Endothelial cell of umbilical vein (primary cell): ENCODE data around the gene UNC5B.

Experiments used
- CTCF ChIP-seq, 2 donors: IDR thresholded peaks; 1 replicate in 1 of 2; 2 replicates in 1 of 2; pipeline ENCODE4 v1.5.1; 2011; ENCODE audit warnings: low read length in 2 of 2, mild to moderate bottlenecking in 2 of 2, moderate library complexity in 2 of 2, control low read depth in 1 of 2, inconsistent platforms in 1 of 2, low read depth in 1 of 2; ENCODE audit not compliant: insufficient read depth in 1 of 2; ENCODE audit errors: extremely low read depth in 1 of 2
- EZH2 ChIP-seq: IDR thresholded peaks from 2 replicates; pipeline ENCODE4 v1.6.1; 2012; ENCODE audit warnings: borderline replicate concordance, low read depth, mild to moderate bottlenecking, moderate library complexity, low read length, inconsistent platforms; ENCODE audit not compliant: severe bottlenecking
- JUN ChIP-seq: IDR thresholded peaks from 2 replicates; pipeline ENCODE4 v1.6.1; 2011; ENCODE audit warnings: borderline replicate concordance, low read depth; ENCODE audit not compliant: insufficient read length, insufficient read depth
- MYC ChIP-seq: IDR thresholded peaks from one replicate; pipeline ENCODE4 v1.6.1; 2011; ENCODE audit warnings: mild to moderate bottlenecking, low read depth, low read length
- POLR2A ChIP-seq: IDR thresholded peaks from 2 replicates; pipeline ENCODE4 v1.6.1; 2012; ENCODE audit warnings: low read depth, mild to moderate bottlenecking, control low read depth, low read length
- POLR2AphosphoS5 ChIP-seq: IDR thresholded peaks from 2 replicates; pipeline ENCODE4 v1.6.1; 2012; ENCODE audit warnings: low read depth, mild to moderate bottlenecking, control low read depth, low read length, moderate library complexity; ENCODE audit not compliant: insufficient read depth

DNA sequence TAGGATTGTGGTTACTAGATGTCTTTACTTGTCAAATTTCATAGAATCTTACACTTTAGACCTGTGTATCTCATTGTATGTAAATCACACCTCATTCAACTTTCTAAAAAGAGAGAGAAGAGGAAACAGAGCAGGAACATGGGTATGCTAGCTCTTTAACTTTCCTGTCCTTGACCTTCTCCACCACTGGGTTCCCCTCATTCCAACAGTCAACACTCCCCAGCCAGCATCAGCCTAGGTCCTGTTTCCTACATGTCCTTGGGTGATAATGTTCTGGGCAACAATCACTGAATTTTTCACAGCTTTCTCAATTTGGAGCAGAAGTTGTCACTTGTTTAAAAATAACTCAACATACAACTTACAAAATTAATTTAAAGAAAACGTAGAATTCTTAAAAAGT, 9.2 kb upstream of the UNC5B start:
- TF ChIP-seq MYC: no peak
- no peak for TF ChIP-seq CTCF (IDR thresholded peaks at IDR 0.05; ENCODE audit: extremely low read depth in 1 of 2, insufficient read depth in 1 of 2, low read depth in 1 of 2, low read length in 2 of 2)
- no peak for TF ChIP-seq EZH2
- TF ChIP-seq JUN: no peak
- TF ChIP-seq POLR2A: no peak
- TF ChIP-seq POLR2AphosphoS5: no peak
